Bronchial epithelial cell (primary cell): Measurements from ENCODE around the gene STAC3. TPM values are rescaled to one million over a fixed set of nuclear protein-coding genes. Genes with fewer than 3 reads are reported as not detected.

Experiments used
- DNase-seq: peaks from one replicate; pipeline ENCODE4 v3.0.0-alpha.2; 2010; ENCODE audit warnings: low read depth
- FAIRE-seq: peaks from 2 replicates; lab custom pipeline; 2011; peaks lifted over from hg19 to GRCh38; lab: Jason Lieb, UNC
- H3K27me3 ChIP-seq: 2 replicates; pipeline ENCODE4 v1.5.1; 2011; ENCODE audit warnings: low read length; ENCODE audit not compliant: control insufficient read depth, insufficient read depth
- H3K36me3 ChIP-seq: 2 replicates; pipeline ENCODE4 v1.5.1; 2011; ENCODE audit warnings: low read length; ENCODE audit not compliant: control insufficient read depth, insufficient read depth
- H3K4me3 ChIP-seq: 2 replicates; pipeline ENCODE4 v1.5.1; 2011; ENCODE audit warnings: mild to moderate bottlenecking, low read depth, low read length, control low read depth
- total RNA-seq: library from RNA; depleted of rRNA; stranded (reverse); fragments of >200 nt; gene quantifications from 2 replicates; pipeline ENCODE4 v1.2.1, GENCODE V29; 2014
- TF ChIP-seq, protein P1 (sequence below): IDR thresholded peaks from 2 replicates; pipeline ENCODE4 v1.5.1; 2011; ENCODE audit warnings: mild to moderate bottlenecking, moderate library complexity, low read length, control low read depth, inconsistent platforms; ENCODE audit not compliant: insufficient read depth, severe bottlenecking

The STAC3 gene
- total RNA-seq, 1 donor from 2014 or later: 0.26 TPM

DNA sequence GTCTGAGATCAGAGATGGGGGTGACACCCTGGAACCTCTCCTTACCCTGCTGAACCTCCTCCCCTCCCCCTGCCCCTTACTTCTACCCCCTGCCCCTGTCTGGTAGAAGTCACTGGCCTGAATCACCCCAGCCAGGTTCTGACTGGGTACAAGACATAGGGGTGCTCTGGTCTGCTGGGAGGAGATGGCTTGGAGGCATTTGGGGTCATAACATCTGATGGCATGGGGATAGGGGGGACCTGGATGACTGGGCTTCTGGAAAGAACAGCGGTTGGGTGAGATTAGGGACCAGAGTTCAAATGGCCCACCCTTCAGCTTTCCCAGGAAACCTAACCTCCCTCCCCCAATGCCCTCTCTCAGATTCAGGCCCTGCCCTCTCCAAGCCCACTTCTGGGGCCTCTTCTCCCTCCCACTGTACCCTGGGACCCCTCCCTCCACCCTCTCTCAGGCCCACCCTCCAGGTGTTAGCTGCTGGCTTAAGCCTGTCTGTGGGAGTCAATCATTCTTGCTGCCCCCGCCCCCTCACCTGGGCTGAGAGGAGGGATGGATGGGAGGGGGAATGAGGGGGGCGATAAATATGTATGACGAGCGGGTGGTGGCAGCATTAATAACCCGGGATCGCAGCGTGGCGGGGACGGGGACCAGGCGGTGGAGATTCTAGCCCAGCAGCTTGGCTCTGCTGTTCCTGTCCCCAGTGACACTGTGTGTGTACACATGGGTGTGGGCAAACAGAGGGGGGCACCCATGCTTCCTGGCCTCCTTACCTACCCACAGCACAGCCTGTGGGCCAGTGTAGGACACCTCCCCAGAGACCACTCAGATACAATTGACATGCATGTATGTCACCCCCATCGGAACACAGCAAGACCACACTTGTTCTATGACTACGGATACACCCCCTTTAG, 28.4 kb downstream of the STAC3 start:
- no peak overlapping the region for H3K4me3 ChIP-seq
- H3K36me3 ChIP-seq: no peaks in the 10 kb centered on the region
- H3K27me3 ChIP-seq: peaks cover 57% of the 10 kb centered on the region
- no peak for FAIRE-seq
- DNase-seq: no peak
- TF ChIP-seq, protein P1, sequence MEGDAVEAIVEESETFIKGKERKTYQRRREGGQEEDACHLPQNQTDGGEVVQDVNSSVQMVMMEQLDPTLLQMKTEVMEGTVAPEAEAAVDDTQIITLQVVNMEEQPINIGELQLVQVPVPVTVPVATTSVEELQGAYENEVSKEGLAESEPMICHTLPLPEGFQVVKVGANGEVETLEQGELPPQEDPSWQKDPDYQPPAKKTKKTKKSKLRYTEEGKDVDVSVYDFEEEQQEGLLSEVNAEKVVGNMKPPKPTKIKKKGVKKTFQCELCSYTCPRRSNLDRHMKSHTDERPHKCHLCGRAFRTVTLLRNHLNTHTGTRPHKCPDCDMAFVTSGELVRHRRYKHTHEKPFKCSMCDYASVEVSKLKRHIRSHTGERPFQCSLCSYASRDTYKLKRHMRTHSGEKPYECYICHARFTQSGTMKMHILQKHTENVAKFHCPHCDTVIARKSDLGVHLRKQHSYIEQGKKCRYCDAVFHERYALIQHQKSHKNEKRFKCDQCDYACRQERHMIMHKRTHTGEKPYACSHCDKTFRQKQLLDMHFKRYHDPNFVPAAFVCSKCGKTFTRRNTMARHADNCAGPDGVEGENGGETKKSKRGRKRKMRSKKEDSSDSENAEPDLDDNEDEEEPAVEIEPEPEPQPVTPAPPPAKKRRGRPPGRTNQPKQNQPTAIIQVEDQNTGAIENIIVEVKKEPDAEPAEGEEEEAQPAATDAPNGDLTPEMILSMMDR: no peak

DNA sequence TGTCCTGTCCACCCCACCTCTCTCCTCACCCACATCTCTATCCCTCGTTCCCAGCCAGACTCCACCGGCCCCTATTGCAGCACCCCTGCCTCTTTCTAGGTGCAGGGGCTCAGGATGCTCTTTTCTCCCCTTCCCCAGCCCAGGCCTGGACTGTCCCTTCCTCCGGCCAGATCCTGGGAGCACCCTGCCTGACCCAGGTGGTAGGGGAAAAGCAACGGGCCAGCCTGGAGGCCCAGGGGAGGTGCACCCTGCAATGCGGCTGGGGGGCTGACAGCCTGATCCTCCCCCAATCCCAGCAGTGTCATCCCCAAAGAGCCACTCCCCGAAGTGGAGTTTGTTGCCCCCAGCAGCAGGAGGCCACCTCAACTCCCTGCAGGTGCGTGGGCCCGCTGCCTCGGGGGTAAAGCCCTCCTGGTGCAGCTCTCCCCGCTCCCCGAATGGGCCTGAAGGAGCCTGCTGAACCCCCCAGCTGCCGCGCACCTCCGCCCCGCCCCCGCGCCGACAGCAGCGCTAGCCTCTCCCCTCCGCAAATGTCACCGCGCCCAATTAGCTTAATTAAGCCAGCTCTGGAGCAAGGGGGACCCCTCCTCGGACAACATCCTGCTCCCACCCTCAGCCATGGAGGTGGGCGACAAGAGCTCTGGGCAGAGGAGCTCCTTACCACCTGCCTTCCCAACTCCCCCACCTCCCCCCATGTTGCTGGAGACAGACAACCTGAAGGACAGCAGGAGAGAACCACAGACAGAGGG, 29.6 kb downstream of the STAC3 start:
- FAIRE-seq (no peak), DNase-seq (no peak)
- TF ChIP-seq, protein P1: no peak
- Histone ChIP-seq H3K36me3 (no peaks in the 10 kb centered on the region), H3K27me3 (peaks cover 58% of the 10 kb centered on the region), H3K4me3 (no peak overlapping the region)

DNA sequence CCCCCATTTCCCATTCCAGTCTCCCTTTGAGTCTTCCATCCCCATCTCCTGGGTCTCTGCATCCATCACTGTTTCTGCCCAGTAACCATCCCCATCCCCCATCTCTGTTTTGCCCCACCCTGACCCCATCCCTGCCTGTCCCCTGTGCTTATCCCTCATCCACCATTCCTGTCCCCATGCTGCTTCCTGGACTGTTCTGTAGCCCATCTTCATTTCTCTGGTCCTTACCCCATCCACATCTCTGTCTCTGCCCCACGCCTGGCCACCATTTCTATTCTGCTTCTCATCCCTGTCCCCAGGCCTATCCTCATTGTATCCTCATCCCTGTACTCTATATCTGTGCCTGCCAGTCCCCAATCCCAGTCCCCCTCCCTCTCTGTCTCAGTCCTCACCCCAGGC, 30.2 kb downstream of the STAC3 start:
- TF ChIP-seq, protein P1: no peak

DNA sequence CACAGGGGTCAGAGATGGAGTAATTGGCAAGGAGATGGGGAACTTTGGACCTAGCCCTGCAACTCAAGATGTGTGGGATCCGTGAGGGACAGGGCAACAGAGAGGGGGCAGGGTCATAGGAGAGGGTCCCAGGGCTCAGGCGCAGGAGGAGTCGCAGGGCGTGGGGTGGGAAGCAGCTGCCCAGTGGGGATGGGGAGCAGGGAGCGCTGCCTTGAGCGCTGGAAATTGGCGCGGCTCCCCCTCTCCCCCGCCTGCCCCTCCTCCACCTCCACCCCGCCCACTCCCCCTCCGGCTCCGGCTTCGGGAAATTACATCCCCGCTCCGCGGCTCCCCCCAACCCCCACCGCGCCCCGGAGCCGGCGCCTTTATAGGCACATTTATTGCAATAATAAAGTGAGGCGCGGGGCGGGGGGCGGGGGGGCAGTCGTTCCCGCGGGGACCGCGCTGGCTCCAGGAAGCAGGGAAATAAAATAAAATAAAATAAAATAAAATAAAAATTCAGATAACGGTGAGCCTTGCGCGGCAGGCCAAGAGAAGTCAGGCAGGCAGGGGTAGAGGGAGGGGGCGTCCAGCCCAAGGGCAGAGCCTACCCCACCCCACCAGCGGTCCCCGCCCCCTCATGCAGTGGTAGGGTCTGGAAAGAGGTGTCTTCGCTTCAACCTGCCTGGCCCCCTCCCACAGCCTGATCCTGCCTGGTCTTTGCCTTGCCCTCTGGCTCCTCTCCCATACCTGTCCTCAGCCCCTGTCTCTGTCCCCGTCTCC, 30.8 kb downstream of the STAC3 start:
- no peak for FAIRE-seq

More for the DNA sequence above, 30.2 kb downstream of the STAC3 start:
- H3K36me3 ChIP-seq: no peaks in the 10 kb centered on the region
- FAIRE-seq (no peak), DNase-seq (no peak)
- H3K4me3 ChIP-seq: no peak overlapping the region
- H3K27me3 ChIP-seq: peaks cover 57% of the 10 kb centered on the region

More for the DNA sequence above, 30.8 kb downstream of the STAC3 start:
- Histone ChIP-seq H3K4me3 (no peak overlapping the region), H3K27me3 (peaks cover 55% of the 10 kb centered on the region), H3K36me3 (no peaks in the 10 kb centered on the region)
- DNase-seq: no peak
- TF ChIP-seq, protein P1: no peak
